Hindlimb muscle (tissue), 1 donor: Measurements from ENCODE around the gene LRRC4B. TPM values are rescaled to one million over a fixed set of nuclear protein-coding genes. Genes with fewer than 3 reads are reported as not detected.

Experiments used
- DNase-seq: peaks from one replicate; pipeline ENCODE4 v3.0.0-alpha.2; 2013
- polyA plus RNA-seq: library from polyadenylated mRNA; unstranded; fragments of 120-200 nt; gene quantifications from one replicate; pipeline ENCODE4 v1.2.1, GENCODE V29; 2013; ENCODE audit not compliant: insufficient read length

LRRC4B gene
- polyA plus RNA-seq, 1 donor, result 9.7 TPM

- no peak for DNase-seq
Measured at GRCh38 chr19:50505856-50506611, 62.2 kb downstream of the LRRC4B start.

- no peak for DNase-seq
Measured at GRCh38 chr19:50501568-50502475, 66.4 kb downstream of the LRRC4B start.

GRCh38 chr19:50501186-50501567 lies 67.1 kb downstream of the LRRC4B start:
- no peak for DNase-seq

- no peak for DNase-seq
Measured at GRCh38 chr19:50500753-50501151, 67.5 kb downstream of the LRRC4B start.

GRCh38 chr19:50500060-50500752 lies 68.0 kb downstream of the LRRC4B start:
- DNase-seq, result peak; percentile 50

GRCh38 chr19:50498219-50499056 lies 69.8 kb downstream of the LRRC4B start:
- DNase-seq, result no peak

GRCh38 chr19:50497022-50497405 lies 71.2 kb downstream of the LRRC4B start:
- no peak for DNase-seq

- DNase-seq, result no peak
Measured at GRCh38 chr19:50496189-50497021, 71.8 kb downstream of the LRRC4B start.

- DNase-seq, result no peak
Measured at GRCh38 chr19:50495020-50495531, 73.2 kb downstream of the LRRC4B start.

- DNase-seq, result no peak
Measured at GRCh38 chr19:50494186-50495019, 73.8 kb downstream of the LRRC4B start.

GRCh38 chr19:50493171-50493570 lies 75.1 kb downstream of the LRRC4B start:
- no peak for DNase-seq

- DNase-seq, result no peak
Measured at GRCh38 chr19:50492303-50493052, 75.8 kb downstream of the LRRC4B start.

GRCh38 chr19:50490991-50491472 lies 77.2 kb downstream of the LRRC4B start:
- peak; percentile 64 for DNase-seq

- DNase-seq, result no peak
Measured at GRCh38 chr19:50490411-50490811, 77.8 kb downstream of the LRRC4B start.

GRCh38 chr19:50489461-50490011 lies 78.7 kb downstream of the LRRC4B start:
- DNase-seq, result no peak

- DNase-seq, result no peak
Measured at GRCh38 chr19:50488389-50489194, 79.6 kb downstream of the LRRC4B start.

- no peak for DNase-seq
Measured at GRCh38 chr19:50486823-50487515, 81.3 kb downstream of the LRRC4B start.
